B cell (primary cell): ENCODE results near the gene ITGA7. TPM values are rescaled to one million over a fixed set of nuclear protein-coding genes. Genes with fewer than 3 reads are reported as not detected.

ENCODE experiments used
- ATAC-seq: fragments of 200-7000 bp; cut with Tn5 transposase; one replicate; pipeline ENCODE4 v1.10.0; 2021; ENCODE audit warnings: low read depth, mild to moderate bottlenecking, moderate number of reproducible peaks, moderate library complexity
- CTCF ChIA-PET: fragments of 350-600 bp; sonication (Branson Sonifier 250); formaldehyde crosslinking; loops from one replicate; lab custom pipeline; 2021; ENCODE audit warnings: antibody characterized with exemption, inconsistent platforms; lab: Charles Lee
- POLR2A ChIA-PET: fragments of 350-600 bp; sonication (Branson Sonifier 250); formaldehyde crosslinking; loops from one replicate; lab custom pipeline; 2021; ENCODE audit warnings: antibody characterized with exemption; lab: Charles Lee
- DNase-seq: peaks from one replicate; pipeline ENCODE4 v3.0.0; 2013
- H2AFZ ChIP-seq: 2 replicates; pipeline ENCODE4 v1.6.1; 2012; ENCODE audit warnings: mild to moderate bottlenecking, low read depth, low read length; ENCODE audit not compliant: insufficient read depth, poor library complexity, severe bottlenecking
- H3K27ac ChIP-seq, 2 donors: 1 replicate in 1 of 2; 2 replicates in 1 of 2; pipeline ENCODE4 v1.5.1; 2012 to 2013; ENCODE audit warnings: low read length in 2 of 2, mild to moderate bottlenecking in 2 of 2, moderate library complexity in 1 of 2
- H3K27me3 ChIP-seq, 4 experiments: fragments of 200-600 bp in 1 of 4; sonication (generic) in 1 of 4; replicated peaks in 1 of 4; 1 replicate in 2 of 4; 2 replicates in 2 of 4; pipeline versions ENCODE4 v1.6.1 to v1.7.0; 2013 to 2016; ENCODE audit warnings: low read length in 3 of 4, mild to moderate bottlenecking in 2 of 4, mixed read lengths in 1 of 4, moderate library complexity in 1 of 4; ENCODE audit not compliant: insufficient read depth in 4 of 4, control insufficient read depth in 3 of 4; ENCODE audit errors: control extremely low read depth in 1 of 4
- H3K36me3 ChIP-seq, 2 experiments: replicated peaks in 1 of 2; 1 replicate in 1 of 2; 2 replicates in 1 of 2; pipeline versions ENCODE4 v1.6.1 to v1.7.1; 2013; ENCODE audit warnings: low read length in 1 of 2; ENCODE audit not compliant: insufficient read depth in 2 of 2, control insufficient read depth in 1 of 2; ENCODE audit errors: control extremely low read depth in 1 of 2, extremely low read depth in 1 of 2
- H3K4me1 ChIP-seq, 2 donors: fragments of 200-600 bp in 1 of 2; sonication (generic) in 1 of 2; 1 replicate in 1 of 2; 2 replicates in 1 of 2; pipeline versions ENCODE4 v1.5.1 to v1.6.1; 2013 to 2017; ENCODE audit warnings: low read length in 2 of 2; ENCODE audit not compliant: control insufficient read depth in 2 of 2, insufficient read depth in 2 of 2
- H3K4me2 ChIP-seq: replicated peaks from 2 replicates; pipeline ENCODE3; 2012; ENCODE audit warnings: mild to moderate bottlenecking, low read depth, low read length; ENCODE audit not compliant: poor library complexity, severe bottlenecking
- H3K4me3 ChIP-seq, 5 experiments: fragments of 200-600 bp in 1 of 5; sonication (generic) in 1 of 5; 1 replicate in 3 of 5; 2 replicates in 2 of 5; pipeline versions ENCODE4 v1.5.1 to v1.7.0; 2011 to 2016; ENCODE audit warnings: low read length in 4 of 5, mild to moderate bottlenecking in 4 of 5, low read depth in 2 of 5, control low read depth in 1 of 5, moderate library complexity in 1 of 5; ENCODE audit not compliant: insufficient read depth in 1 of 5; ENCODE audit errors: control extremely low read depth in 1 of 5, extremely low read depth in 1 of 5
- H3K79me2 ChIP-seq: fragments of 200-600 bp; sonication (generic); one replicate; pipeline ENCODE4 v1.6.0; 2016; ENCODE audit warnings: low read length; ENCODE audit not compliant: control insufficient read depth, insufficient read depth
- H3K9ac ChIP-seq: fragments of 200-600 bp; sonication (generic); 2 replicates; pipeline ENCODE4 v1.6.1; 2017; ENCODE audit warnings: mild to moderate bottlenecking, low read length, moderate library complexity
- H3K9me3 ChIP-seq, 3 donors: one replicate each; pipeline versions ENCODE4 v1.6.1 to v1.7.1; 2013; ENCODE audit warnings: low read length in 2 of 3; ENCODE audit not compliant: control insufficient read depth in 2 of 3, insufficient read depth in 1 of 3; ENCODE audit errors: control extremely low read depth in 1 of 3
- H4K20me1 ChIP-seq: 2 replicates; pipeline ENCODE4 v1.6.0; 2012; ENCODE audit warnings: mild to moderate bottlenecking, low read length; ENCODE audit not compliant: insufficient read depth, control insufficient read depth, poor library complexity, severe bottlenecking
- H3K27ac Mint-ChIP-seq: one replicate; pipeline ENCODE4 v1.8.0; 2021; ENCODE audit warnings: mixed read lengths
- H3K27me3 Mint-ChIP-seq: one replicate; pipeline ENCODE4 v1.8.0; 2021; ENCODE audit warnings: mixed read lengths
- H3K4me1 Mint-ChIP-seq: one replicate; pipeline ENCODE4 v1.8.0; 2021; ENCODE audit warnings: mixed read lengths
- H3K4me3 Mint-ChIP-seq: one replicate; pipeline ENCODE4 v1.8.0; 2021; ENCODE audit warnings: mixed read lengths
- H3K9me3 Mint-ChIP-seq: one replicate; pipeline ENCODE4 v1.8.0; 2022; ENCODE audit warnings: mixed read lengths; ENCODE audit not compliant: insufficient read depth
- CTCF ChIP-seq: fragments of 200-600 bp; IDR thresholded peaks from one replicate; pipeline ENCODE4 v1.8.0; 2022; ENCODE audit warnings: antibody characterized with exemption, mild to moderate bottlenecking
- EZH2 ChIP-seq: IDR thresholded peaks from 2 replicates; pipeline ENCODE4 v1.6.1; 2012; ENCODE audit warnings: borderline replicate concordance, low read depth, mild to moderate bottlenecking, moderate library complexity, low read length; ENCODE audit not compliant: insufficient read depth, poor library complexity, severe bottlenecking
- WGBS: methylation state at CpG from one replicate; pipeline ENCODE4 v1.1.5; 2013; ENCODE audit warnings: missing lambda C conversion rate; ENCODE audit not compliant: insufficient coverage; 5-methylcytosine and 5-hydroxymethylcytosine counted together
- intact Hi-C: fragments of 100-400 bp; cut with micrococcal nuclease; formaldehyde crosslinking; loops from one replicate; pipeline ENCODE4 v1.10.0; 2022
- polyA plus RNA-seq: library from polyadenylated mRNA; depleted of rRNA; stranded (reverse); fragments of >200 nt; gene quantifications from 2 replicates; pipeline ENCODE4 v1.2.3, GENCODE V29; 2012
- total RNA-seq, 2 donors: library from RNA; stranded (reverse); fragments of 120-200 nt in 1 of 2; gene quantifications; 1 replicate in 1 of 2; 2 replicates in 1 of 2; pipeline versions ENCODE4 v1.2.3 to v1.2.4, GENCODE V29; 2013 to 2022

The ITGA7 gene
- total and polyA plus RNA-seq, 2 donors (not counting 1 experiment from before 2014, with no cell fraction given), result 2.4 to 3.3 TPM

DNA sequence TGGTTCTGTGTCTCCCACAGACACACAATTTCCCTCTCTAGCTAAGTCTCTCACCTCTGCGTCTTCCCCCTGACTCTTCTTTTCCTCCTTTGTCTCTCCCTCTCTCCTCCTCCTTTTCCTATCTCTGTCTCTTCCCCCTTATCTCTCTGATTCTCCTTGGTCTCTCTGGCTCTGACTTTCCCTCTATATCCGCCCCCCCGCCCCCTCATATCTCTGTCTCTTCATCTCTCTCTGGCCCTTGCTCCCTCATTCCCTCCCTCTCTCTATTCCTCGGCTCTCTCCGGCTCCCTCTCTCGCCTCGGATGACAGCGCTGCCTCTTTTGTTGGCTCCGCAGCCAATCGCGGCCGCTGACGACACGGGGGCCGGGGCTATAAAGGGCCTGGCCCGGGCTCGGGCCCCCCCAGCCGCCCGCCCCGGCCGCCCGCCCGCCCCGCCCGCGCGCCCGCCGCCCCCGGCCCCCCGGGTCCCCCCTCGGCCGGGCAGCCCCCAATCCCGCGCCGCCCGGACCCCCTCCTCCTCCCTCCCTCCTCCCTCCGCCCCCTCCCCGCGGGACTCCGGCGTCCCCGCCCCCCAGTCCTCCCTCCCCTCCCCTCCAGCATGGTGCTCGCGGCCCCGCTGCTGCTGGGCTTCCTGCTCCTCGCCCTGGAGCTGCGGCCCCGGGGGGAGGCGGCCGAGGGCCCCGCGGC is 35.2 kb upstream of the ITGA7 start, which contains the start of gene GDF11:
Gene GDF11, plus strand, starts transcription at position 404 of the 687 bp plus-strand sequence. Its CDS starts 195 bp downstream, at position 599.
- Mint-ChIP-seq H3K4me1 (peaks cover 42% of the 10 kb centered on the region), H3K4me3 (peak within 1 kb of the TSS; percentile 97), H3K27me3 (no peaks in the 10 kb centered on the region), H3K27ac (peak within 1 kb of the TSS; percentile 87), H3K9me3 (no peaks in the 10 kb centered on the region)
- no peaks in the 10 kb centered on the region for H3K9me3 ChIP-seq
- H3K4me3 ChIP-seq, result peak within 1 kb of the TSS; percentile 58 to 77 (median 69)
- peak within 1 kb of the TSS; percentile 90 for H2AFZ ChIP-seq
- peak within 1 kb of the TSS; percentile 77 for H3K9ac ChIP-seq
- DNase-seq (peak; percentile 58), ATAC-seq (peak; percentile 47)
- no peaks in the 10 kb centered on the region for H4K20me1 ChIP-seq
- TF ChIP-seq CTCF (no peak), EZH2 (no peak)
- H3K27me3 ChIP-seq, result no peaks in the 10 kb centered on the region
- CTCF ChIA-PET, result interaction anchor here (0.7 to 2.0 kb wide), 6 partner anchors 11 to 336 kb away, joined by 3 to 6 read pairs (median 4); partner anchors contain the start of gene BLOC1S1
- peaks cover 24 to 37% of the 10 kb centered on the region in 2 donors for H3K4me1 ChIP-seq
- WGBS, result under 1% methylated on average over 13 of the region's 53 CpGs
- H3K4me2 ChIP-seq, result peak within 1 kb of the TSS; percentile 97
- H3K36me3 ChIP-seq, result no peaks in the 10 kb centered on the region
- intact Hi-C loops, result loop anchor here (5.0 kb wide), 1 partner anchor 724 kb away; the partner anchor contains the start of gene SPRYD4
- POLR2A ChIA-PET, result interaction anchor here (0.5 to 1.3 kb wide), 3 partner anchors 52 to 93 kb away, joined by 3 read pairs; no protein-coding TSS in a partner anchor
- H3K27ac ChIP-seq, result peak within 1 kb of the TSS; percentile 0 to 47
- peaks cover 6% of the 10 kb centered on the region for H3K79me2 ChIP-seq
